Uterus (tissue), 4 donors: ENCODE results near the gene MRPS34. TPM values are rescaled to one million over a fixed set of nuclear protein-coding genes. Genes with fewer than 3 reads are reported as not detected.

ENCODE experiments used
- DNase-seq, 2 donors: peaks; one replicate each; pipeline ENCODE4 v3.0.0-alpha.2; 2019 to 2020
- H3K27ac ChIP-seq, 2 donors: fragments of 200-600 bp; sonication (generic); 1 replicate in 1 of 2; 2 replicates in 1 of 2; pipeline ENCODE4 v1.5.1; 2016 to 2018
- H3K27me3 ChIP-seq, 2 donors: fragments of 200-600 bp; sonication (generic); one replicate each; pipeline ENCODE4 v1.5.1; 2018 to 2019; ENCODE audit warnings: control low read depth in 1 of 2
- H3K36me3 ChIP-seq, 2 donors: fragments of 200-600 bp; sonication (generic); one replicate each; pipeline ENCODE4 v1.5.1; 2019; ENCODE audit warnings: control low read depth in 1 of 2
- H3K4me1 ChIP-seq, 2 donors: fragments of 200-600 bp; sonication (generic); one replicate each; pipeline ENCODE4 v1.5.1; 2018 to 2019; ENCODE audit warnings: control low read depth in 1 of 2
- H3K4me3 ChIP-seq, 2 donors: fragments of 200-600 bp; sonication (generic); 1 replicate in 1 of 2; 2 replicates in 1 of 2; pipeline ENCODE4 v1.5.1; 2018 to 2019; ENCODE audit warnings: mild to moderate bottlenecking in 1 of 2
- H3K9me3 ChIP-seq, 2 donors: fragments of 200-600 bp; sonication (generic); one replicate each; pipeline ENCODE4 v1.5.1; 2019; ENCODE audit warnings: control low read depth in 1 of 2
- CTCF ChIP-seq, 4 experiments: fragments of 200-600 bp in 2 of 4; fragments of 450-650 bp in 2 of 4; sonication (generic) in 2 of 4; IDR thresholded peaks; one replicate each; pipeline ENCODE4 v1.5.1; 2016 to 2019; ENCODE audit warnings: antibody characterized with exemption in 4 of 4, mild to moderate bottlenecking in 2 of 4, moderate library complexity in 1 of 4
- POLR2A ChIP-seq, 2 donors: fragments of 450-650 bp; IDR thresholded peaks; one replicate each; pipeline ENCODE4 v1.6.1; 2016; ENCODE audit warnings: antibody characterized with exemption in 2 of 2, mild to moderate bottlenecking in 1 of 2, moderate library complexity in 1 of 2
- intact Hi-C: fragments of 100-400 bp; cut with DNase I; formaldehyde crosslinking; loops from one replicate; pipeline ENCODE4 v1.15.1; 2023; ENCODE audit warnings: low total_unique reads
- total RNA-seq, 4 donors: library from RNA; depleted of rRNA in 3 of 4; stranded (reverse); fragments of >200 nt in 3 of 4; gene quantifications; one replicate each; pipeline versions ENCODE4 v1.1.0 to v1.2.4, GENCODE V29; 2014 to 2023
- donor health status: DM: yes; HTN: yes; CAD: no.

The MRPS34 gene
- total RNA-seq, 4 donors from 2014 or later = 37.3 to 158 (median 52.5) TPM

GRCh38 chr16:1766231-1766630 lies 6.7 kb downstream of the MRPS34 start:
- no peak overlapping the region for H3K27ac ChIP-seq
- H3K4me3 ChIP-seq = no peak overlapping the region
- H3K27me3 ChIP-seq = no peaks in the 10 kb centered on the region
- no peaks in the 10 kb centered on the region for H3K9me3 ChIP-seq
- intact Hi-C loops = no loop called here
- no peak for DNase-seq
- TF ChIP-seq POLR2A (IDR thresholded peaks at IDR 0.05) (no peak), CTCF (IDR thresholded peaks at IDR 0.05) (no peak)
- H3K36me3 ChIP-seq = no peaks in the 10 kb centered on the region
- H3K4me1 ChIP-seq = peaks cover 0 to 11% of the 10 kb centered on the region in 2 donors

DNA sequence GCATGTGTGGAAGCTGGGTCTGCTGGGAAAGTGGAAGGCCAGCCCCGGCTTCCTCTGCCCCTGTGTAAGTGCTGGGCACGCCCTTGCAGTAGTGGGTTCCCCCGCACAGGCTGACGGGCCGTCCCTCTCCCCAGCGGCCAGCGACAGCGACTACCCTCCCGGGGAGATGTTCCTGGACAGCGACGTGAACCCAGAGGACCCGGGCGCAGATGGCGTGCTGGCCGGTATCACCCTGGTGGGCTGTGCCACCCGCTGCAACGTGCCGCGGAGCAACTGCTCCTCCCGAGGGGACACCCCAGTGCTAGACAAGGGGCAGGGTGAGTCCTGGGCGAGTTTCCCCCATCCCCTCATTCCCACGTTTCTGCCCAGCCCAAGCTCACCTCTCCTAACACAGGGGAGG lies 7.1 kb downstream of the MRPS34 start:
- H3K27me3 ChIP-seq = no peaks in the 10 kb centered on the region
- no peak overlapping the region for H3K4me3 ChIP-seq
- H3K9me3 ChIP-seq = no peaks in the 10 kb centered on the region
- no peaks in the 10 kb centered on the region for H3K36me3 ChIP-seq
- no peak overlapping the region for H3K27ac ChIP-seq
- DNase-seq = no peak
- TF ChIP-seq CTCF (IDR thresholded peaks at IDR 0.05) (no peak), POLR2A (IDR thresholded peaks at IDR 0.05) (no peak)
- intact Hi-C loops = no loop called here
- H3K4me1 ChIP-seq = peaks cover 0 to 11% of the 10 kb centered on the region in 2 donors

DNA sequence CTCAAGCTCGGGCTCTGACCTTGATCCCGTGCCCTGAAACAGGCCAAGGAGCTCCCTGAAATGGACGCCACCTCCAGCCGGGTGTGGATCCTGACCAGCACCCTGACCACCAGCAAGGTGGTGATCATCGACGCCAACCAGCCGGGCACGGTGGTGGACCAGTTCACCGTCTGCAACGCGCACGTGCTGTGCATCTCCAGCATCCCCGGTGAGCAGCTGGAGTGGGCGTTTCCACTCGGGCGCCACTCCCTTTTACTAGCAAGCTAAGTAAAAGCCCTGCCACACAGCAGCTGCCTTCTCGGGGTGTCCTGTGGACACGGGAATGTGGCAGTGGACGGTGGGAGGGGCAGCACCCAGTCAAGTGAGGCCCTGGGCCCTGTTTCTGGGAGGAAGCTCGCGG lies 8.0 kb downstream of the MRPS34 start:
- H3K36me3 ChIP-seq = no peaks in the 10 kb centered on the region
- no peak for DNase-seq
- intact Hi-C loops = no loop called here

DNA sequence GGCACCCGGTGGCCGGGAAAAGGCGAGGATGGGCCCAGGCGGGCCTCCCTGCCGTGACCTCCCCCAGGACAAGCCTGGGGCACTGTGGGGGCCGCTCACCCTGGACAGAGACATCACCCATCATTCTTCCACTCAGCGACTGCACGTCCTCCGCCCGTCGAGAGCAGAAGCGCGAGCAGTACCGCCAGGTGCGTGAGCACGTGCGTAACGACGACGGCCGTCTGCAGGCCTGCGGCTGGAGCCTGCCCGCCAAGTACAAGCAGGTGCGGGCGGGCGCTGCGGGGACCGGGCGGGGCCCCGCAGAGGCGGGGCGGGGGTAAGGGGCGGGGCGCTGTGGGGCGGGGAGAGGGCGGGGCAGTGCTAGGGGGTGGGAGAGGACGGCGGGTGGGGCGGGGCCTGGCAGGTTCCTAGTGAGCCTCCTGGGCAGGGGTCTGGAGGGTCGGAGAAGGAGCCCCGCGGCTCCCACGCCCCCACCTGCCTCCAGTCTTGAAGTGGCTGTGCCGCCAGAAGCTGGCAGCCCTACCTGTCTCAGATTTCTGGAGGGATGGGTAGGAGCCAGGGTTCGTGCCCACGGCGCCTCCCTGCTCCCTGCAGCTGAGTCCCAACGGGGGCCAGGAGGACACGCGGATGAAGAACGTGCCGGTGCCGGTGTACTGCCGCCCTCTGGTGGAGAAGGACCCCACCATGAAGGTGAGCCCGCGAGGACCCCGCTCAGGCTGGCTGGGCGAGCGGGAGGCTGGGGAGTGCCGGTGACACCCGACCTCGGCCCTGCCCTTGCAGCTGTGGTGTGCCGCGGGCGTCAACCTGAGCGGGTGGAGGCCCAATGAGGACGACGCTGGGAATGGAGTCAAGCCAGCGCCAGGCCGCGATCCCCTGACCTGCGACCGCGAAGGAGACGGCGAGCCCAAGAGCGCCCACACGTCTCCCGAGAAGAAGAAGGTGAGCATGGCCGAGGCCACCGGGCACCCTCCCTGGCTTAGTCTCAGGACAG lies 9.1 kb downstream of the MRPS34 start:
- Histone ChIP-seq H3K27ac (no peak overlapping the region), H3K36me3 (no peaks in the 10 kb centered on the region), H3K27me3 (no peaks in the 10 kb centered on the region), H3K4me1 (no peaks in the 10 kb centered on the region), H3K9me3 (no peaks in the 10 kb centered on the region), H3K4me3 (no peak overlapping the region)
- intact Hi-C loops = no loop called here
- DNase-seq = no peak
- TF ChIP-seq POLR2A (IDR thresholded peaks at IDR 0.05) = no peak
- TF ChIP-seq CTCF (IDR thresholded peaks at IDR 0.05) = peak in 1 of 4 experiments; percentile 14

More for the DNA sequence above, 8.0 kb downstream of the MRPS34 start:
- Histone ChIP-seq H3K27me3 (no peaks in the 10 kb centered on the region), H3K4me1 (peaks cover 0 to 6% of the 10 kb centered on the region in 2 donors), H3K9me3 (no peaks in the 10 kb centered on the region), H3K4me3 (no peak overlapping the region), H3K27ac (no peak overlapping the region)
- TF ChIP-seq CTCF (IDR thresholded peaks at IDR 0.05) = no peak
- no peak for TF ChIP-seq POLR2A (IDR thresholded peaks at IDR 0.05)

GRCh38 chr16:1762879-1763520 lies 9.9 kb downstream of the MRPS34 start:
- no peaks in the 10 kb centered on the region for H3K9me3 ChIP-seq
- no peaks in the 10 kb centered on the region for H3K36me3 ChIP-seq
- H3K27ac ChIP-seq = no peak overlapping the region
- H3K4me3 ChIP-seq = no peak overlapping the region
- TF ChIP-seq POLR2A (IDR thresholded peaks at IDR 0.05) = no peak
- no peak for TF ChIP-seq CTCF (IDR thresholded peaks at IDR 0.05)
- H3K4me1 ChIP-seq = no peaks in the 10 kb centered on the region
- DNase-seq = no peak
- no peaks in the 10 kb centered on the region for H3K27me3 ChIP-seq
- intact Hi-C loops = no loop called here
